GM12878 (cell line): ENCODE data around the gene MRC2. TPM values are rescaled to one million over a fixed set of nuclear protein-coding genes. Genes with fewer than 3 reads are reported as not detected.

Experiments
- ATAC-seq: fragments of 200-7000 bp; cut with Tn5 transposase; 3 replicates; pipeline ENCODE4 v1.9.1; 2020; ENCODE audit warnings: mild to moderate bottlenecking, moderate library complexity
- BruUV-seq: library from RNA; stranded (reverse); fragments of 400-500 nt; replicated peaks from 2 replicates; lab custom pipeline; 2021; lab: Mats Ljungman, UMichigan
- CTCF ChIA-PET: fragments of 300-600 bp; sonication (Branson Sonifier 250); formaldehyde crosslinking; extraction: SDS; loops from one replicate; lab custom pipeline; 2021; ENCODE audit warnings: inconsistent platforms; lab: Yijun Ruan, JAX
- POLR2A ChIA-PET: fragments of 350-600 bp; formaldehyde crosslinking; extraction: SDS; loops from one replicate; lab custom pipeline; 2021; ENCODE audit warnings: inconsistent platforms; lab: Charles Lee
- RAD21 ChIA-PET: fragments of 300-600 bp; sonication (Branson Sonifier 250); formaldehyde crosslinking; loops from one replicate; lab custom pipeline; 2023; ENCODE audit warnings: antibody characterized with exemption; ENCODE audit not compliant: unreplicated experiment; lab: Charles Lee
- SMC1A ChIA-PET: fragments of 300-600 bp; sonication (Branson Sonifier 250); formaldehyde crosslinking; loops from one replicate; lab custom pipeline; 2023; ENCODE audit not compliant: unreplicated experiment, uncharacterized antibody; lab: Charles Lee
- DNase-seq: peaks from one replicate; pipeline ENCODE4 v3.0.0-alpha.2; 2011; ENCODE audit warnings: low read depth, low spot score
- FAIRE-seq: peaks from 3 replicates; lab custom pipeline; 2011; peaks lifted over from hg19 to GRCh38; lab: Jason Lieb, UNC
- H2AFZ ChIP-seq: 2 replicates; pipeline ENCODE4 v1.6.0; 2011; ENCODE audit warnings: low read depth, low read length, control low read depth; ENCODE audit not compliant: control insufficient read depth
- H3K27ac ChIP-seq: 2 replicates; pipeline ENCODE4 v1.5.1; 2011; ENCODE audit warnings: control low read depth; ENCODE audit not compliant: control insufficient read depth, insufficient read depth
- H3K27me3 ChIP-seq, 2 experiments: replicated peaks in 1 of 2; 2 replicates each; pipeline versions ENCODE4 v1.6.0 to v1.6.1; 2011; ENCODE audit warnings: low read length in 1 of 2; ENCODE audit not compliant: control insufficient read depth in 2 of 2, insufficient read depth in 2 of 2
- H3K36me3 ChIP-seq, 2 experiments: 2 replicates each; pipeline ENCODE4 v1.5.1; 2011; ENCODE audit warnings: low read length in 1 of 2; ENCODE audit not compliant: control insufficient read depth in 2 of 2, insufficient read depth in 2 of 2
- H3K4me1 ChIP-seq: 2 replicates; pipeline ENCODE4 v1.6.1; 2011; ENCODE audit warnings: mild to moderate bottlenecking, low read length, moderate library complexity, mixed read lengths; ENCODE audit not compliant: control insufficient read depth, insufficient read depth
- H3K4me2 ChIP-seq: 2 replicates; pipeline ENCODE4 v1.6.0; 2011; ENCODE audit warnings: control low read depth; ENCODE audit not compliant: control insufficient read depth, insufficient read depth
- H3K4me3 ChIP-seq: fragments of 200-600 bp; sonication (generic); 2 replicates; pipeline ENCODE4 v1.5.1; 2016
- H3K79me2 ChIP-seq: 2 replicates; pipeline ENCODE4 v1.6.0; 2011; ENCODE audit warnings: low read length; ENCODE audit not compliant: control insufficient read depth, insufficient read depth
- H3K9ac ChIP-seq: 2 replicates; pipeline ENCODE4 v1.8.0; 2011; ENCODE audit warnings: low read length, control low read depth, mixed read lengths; ENCODE audit not compliant: control insufficient read depth, insufficient read depth
- H3K9me3 ChIP-seq: replicated peaks from 3 replicates; pipeline ENCODE4 v1.5.1; 2011; ENCODE audit warnings: mild to moderate bottlenecking, low read length; ENCODE audit not compliant: control insufficient read depth, insufficient read depth
- H4K20me1 ChIP-seq: 2 replicates; pipeline ENCODE4 v1.6.0; 2011; ENCODE audit not compliant: control insufficient read depth, insufficient read depth
- BMI1 ChIP-seq: fragments of 450-650 bp; IDR thresholded peaks from 2 replicates; pipeline ENCODE4 v1.6.1; 2016; ENCODE audit warnings: mild to moderate bottlenecking, moderate library complexity, borderline replicate concordance
- HDAC6 ChIP-seq: fragments of 200-600 bp; sonication (generic); IDR thresholded peaks from one replicate; pipeline ENCODE4 v1.8.0; 2017; ENCODE audit warnings: antibody characterized with exemption; ENCODE audit not compliant: unreplicated experiment
- IRF4 ChIP-seq: IDR thresholded peaks from 2 replicates; pipeline ENCODE4 v1.6.1; 2011; ENCODE audit warnings: low read depth, low read length
- NFIC ChIP-seq: IDR thresholded peaks from 2 replicates; pipeline ENCODE4 v1.6.1; 2012; ENCODE audit warnings: low read depth, mild to moderate bottlenecking, inconsistent platforms, low read length, moderate library complexity
- NRF1 ChIP-seq: conservative IDR thresholded peaks from 2 replicates; pipeline ENCODE4 v1.6.1; 2011; ENCODE audit warnings: mild to moderate bottlenecking, low read depth, low read length, improper control_type of control experiment
- POU2F2 ChIP-seq: IDR thresholded peaks from 3 replicates; pipeline ENCODE4 v1.6.1; 2011; ENCODE audit warnings: low read depth, mild to moderate bottlenecking, low read length, borderline replicate concordance
- SMAD1 ChIP-seq: fragments of 450-650 bp; IDR thresholded peaks from 2 replicates; pipeline ENCODE4 v1.6.1; 2018; ENCODE audit warnings: mild to moderate bottlenecking, low read depth; ENCODE audit not compliant: partially characterized antibody
- SP1 ChIP-seq: IDR thresholded peaks from one replicate; pipeline ENCODE4 v1.6.1; 2011; ENCODE audit warnings: low read depth, low read length
- SUPT20H ChIP-seq: IDR thresholded peaks from 2 replicates; pipeline ENCODE4 v1.6.1; 2011; ENCODE audit warnings: low read depth, mild to moderate bottlenecking, low read length, moderate library complexity, borderline replicate concordance; ENCODE audit not compliant: control insufficient read depth
- TAF1 ChIP-seq: IDR thresholded peaks from 2 replicates; pipeline ENCODE4 v1.6.1; 2011; ENCODE audit warnings: mild to moderate bottlenecking, low read depth, low read length, borderline replicate concordance
- WGBS: methylation state at CpG from one replicate; pipeline ENCODE4 v1.1.6; 2016; ENCODE audit warnings: low lambda C conversion rate; ENCODE audit not compliant: insufficient replicate concordance, insufficient coverage; ENCODE audit errors: missing lambda C conversion rate; 5-methylcytosine and 5-hydroxymethylcytosine counted together
- in situ Hi-C: fragments of 300-500 bp; cut with MboI; formaldehyde crosslinking; loops from 9 replicates; pipeline ENCODE4 v1.14.3; 2018; ENCODE audit warnings: mixed read lengths
- intact Hi-C: fragments of 100-400 bp; cut with micrococcal nuclease; formaldehyde crosslinking; loops from one replicate; pipeline ENCODE4 v1.14.2; 2022; ENCODE audit not compliant: unreplicated experiment
- polyA plus RNA-seq, 11 experiments: library from polyadenylated mRNA; depleted of rRNA in 4 of 11; unstranded in 6 of 11; stranded (reverse) in 5 of 11; fragments of >200 nt; fragmentation: Nextera tagmentation in 4 of 11; fragmentation: Illumina TruSeq in 1 of 11; extraction: Ambion mirVana in 4 of 11; extraction: Trizol in 1 of 11; gene quantifications; 1 replicate in 1 of 11; 2 replicates in 10 of 11; pipeline versions ENCODE4 v1.2.1 to v1.2.3, GENCODE V29; 2011 to 2016; ENCODE audit warnings: inconsistent platforms in 2 of 11, missing spikeins in 2 of 11, low read depth in 1 of 11
- total RNA-seq, 4 experiments: library from RNA; depleted of rRNA in 3 of 4; stranded (reverse); fragments of >200 nt in 3 of 4; fragmentation: Illumina TruSeq in 1 of 4; extraction: Trizol in 1 of 4; gene quantifications; 2 replicates each; pipeline versions ENCODE4 v1.2.1 to v1.2.3, GENCODE V29; 2013 to 2021
- TF ChIP-seq, protein P1 (sequence below): fragments of 150-350 bp; IDR thresholded peaks from 2 replicates; pipeline ENCODE4 v1.6.1; 2014; ENCODE audit warnings: mild to moderate bottlenecking, low read depth, low read length
- TF ChIP-seq, protein P2 (sequence below): fragments of 450-650 bp; IDR thresholded peaks from 2 replicates; pipeline ENCODE4 v1.6.1; 2014; ENCODE audit warnings: mild to moderate bottlenecking

The MRC2 gene
- total and polyA plus RNA-seq, 10 of the 15 experiments (the other 5 are each of a cell fraction or from before 2014, with no cell fraction given): 0.04 to 0.96 (median 0.30) TPM; not detected in 1

DNA sequence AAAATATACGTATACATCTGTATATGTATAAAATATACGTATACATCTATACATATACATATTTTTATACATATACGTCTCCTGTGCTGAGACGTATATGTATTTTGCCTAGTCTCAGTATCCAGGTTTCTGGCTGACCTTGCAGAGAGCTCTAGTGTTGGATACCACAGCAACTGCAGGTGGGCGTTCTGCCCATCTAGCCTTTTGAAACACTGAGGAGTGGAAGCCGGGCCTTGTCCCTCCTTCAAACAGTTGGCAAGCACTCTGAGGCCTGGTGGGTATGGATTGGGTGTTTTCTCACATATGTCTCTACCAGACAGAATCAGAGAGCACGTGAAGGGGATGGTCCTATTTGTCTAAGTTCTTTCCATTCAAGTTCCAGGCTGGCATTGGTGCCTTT is 39.4 kb upstream of the MRC2 start:
- TF ChIP-seq IRF4: no peak
- no peak for TF ChIP-seq NFIC
- TF ChIP-seq HDAC6: no peak
- no peak for TF ChIP-seq BMI1
- TF ChIP-seq, protein P1, sequence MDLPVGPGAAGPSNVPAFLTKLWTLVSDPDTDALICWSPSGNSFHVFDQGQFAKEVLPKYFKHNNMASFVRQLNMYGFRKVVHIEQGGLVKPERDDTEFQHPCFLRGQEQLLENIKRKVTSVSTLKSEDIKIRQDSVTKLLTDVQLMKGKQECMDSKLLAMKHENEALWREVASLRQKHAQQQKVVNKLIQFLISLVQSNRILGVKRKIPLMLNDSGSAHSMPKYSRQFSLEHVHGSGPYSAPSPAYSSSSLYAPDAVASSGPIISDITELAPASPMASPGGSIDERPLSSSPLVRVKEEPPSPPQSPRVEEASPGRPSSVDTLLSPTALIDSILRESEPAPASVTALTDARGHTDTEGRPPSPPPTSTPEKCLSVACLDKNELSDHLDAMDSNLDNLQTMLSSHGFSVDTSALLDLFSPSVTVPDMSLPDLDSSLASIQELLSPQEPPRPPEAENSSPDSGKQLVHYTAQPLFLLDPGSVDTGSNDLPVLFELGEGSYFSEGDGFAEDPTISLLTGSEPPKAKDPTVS: no peak
- no peak for TF ChIP-seq TAF1
- TF ChIP-seq, protein P2, sequence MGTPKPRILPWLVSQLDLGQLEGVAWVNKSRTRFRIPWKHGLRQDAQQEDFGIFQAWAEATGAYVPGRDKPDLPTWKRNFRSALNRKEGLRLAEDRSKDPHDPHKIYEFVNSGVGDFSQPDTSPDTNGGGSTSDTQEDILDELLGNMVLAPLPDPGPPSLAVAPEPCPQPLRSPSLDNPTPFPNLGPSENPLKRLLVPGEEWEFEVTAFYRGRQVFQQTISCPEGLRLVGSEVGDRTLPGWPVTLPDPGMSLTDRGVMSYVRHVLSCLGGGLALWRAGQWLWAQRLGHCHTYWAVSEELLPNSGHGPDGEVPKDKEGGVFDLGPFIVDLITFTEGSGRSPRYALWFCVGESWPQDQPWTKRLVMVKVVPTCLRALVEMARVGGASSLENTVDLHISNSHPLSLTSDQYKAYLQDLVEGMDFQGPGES: no peak
- TF ChIP-seq NRF1: no peak
- TF ChIP-seq SMAD1: no peak
- no peak for TF ChIP-seq POU2F2
- no peak for TF ChIP-seq SUPT20H
- TF ChIP-seq SP1: no peak
- Histone ChIP-seq H3K4me2 (no peak overlapping the region), H2AFZ (no peak overlapping the region), H3K27me3 (no peaks in the 10 kb centered on the region), H4K20me1 (no peaks in the 10 kb centered on the region), H3K9me3 (no peaks in the 10 kb centered on the region), H3K27ac (no peak overlapping the region), H3K36me3 (peaks cover 4 to 18% of the 10 kb centered on the region in 2 experiments), H3K79me2 (no peaks in the 10 kb centered on the region), H3K9ac (no peak overlapping the region), H3K4me3 (no peak overlapping the region), H3K4me1 (no peaks in the 10 kb centered on the region)
- ATAC-seq (no peak), DNase-seq (no peak), FAIRE-seq (no peak)
- intact Hi-C loops: no loop called here
- 100% methylated on average over 7 of the region's 7 CpGs for WGBS
- SMC1A ChIA-PET: no interaction called here
- POLR2A ChIA-PET: no interaction called here
- RAD21 ChIA-PET: no interaction called here
- in situ Hi-C loops: no loop called here
- BruUV-seq: no TSS peak
- CTCF ChIA-PET: no interaction called here
